Measurements from ENCODE around the gene DES. TPM values are rescaled to one million over a fixed set of nuclear protein-coding genes. Genes with fewer than 3 reads are reported as not detected.
"Not testable (repeated sequence)": the region's sequence is repeated elsewhere in the genome, so short reads cannot be mapped to it uniquely, and the experiment has no call there.

The DES gene
- polyA plus RNA-seq, 4 donors: 5.5 to 10.4 (median 8.1) TPM

DNA sequence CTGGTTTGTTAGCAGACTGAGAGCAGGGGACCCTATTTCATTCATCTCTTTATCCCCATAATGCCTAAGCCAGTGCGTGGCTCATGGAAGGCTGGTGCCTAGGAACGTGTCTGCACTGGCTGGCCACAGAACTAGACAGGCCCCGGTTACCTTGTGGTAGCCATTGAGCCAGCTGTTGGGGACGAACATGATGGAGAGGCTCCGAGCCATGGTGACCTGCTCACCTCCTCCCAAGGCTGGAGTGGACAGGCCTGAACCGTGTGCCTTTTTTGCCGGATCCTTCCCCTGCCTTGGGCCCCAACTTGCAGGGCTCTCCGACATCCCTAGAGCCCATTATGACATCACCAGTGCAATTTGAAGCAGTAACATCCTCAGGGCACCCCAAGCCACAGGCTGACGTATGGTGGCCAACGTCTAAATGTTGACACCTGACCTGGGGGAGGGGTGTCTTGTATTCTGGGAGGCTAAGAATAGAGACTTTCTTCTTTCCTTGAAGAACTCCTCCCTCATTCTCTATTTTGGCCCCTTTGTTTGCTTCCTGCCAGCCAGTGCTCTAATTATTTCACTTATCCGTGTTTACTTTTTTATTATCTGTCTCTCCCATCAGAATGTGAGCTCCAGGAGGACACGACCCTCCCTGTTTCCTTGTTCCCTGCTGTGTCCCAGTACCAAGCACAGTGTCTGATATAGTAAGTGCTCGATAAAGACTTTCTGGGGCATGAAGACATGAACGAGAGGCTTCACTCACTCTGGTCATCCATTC, 18.3 kb upstream of the DES start:
- no peak for DNase-seq (ENCODE audit: low read depth in 4 of 4, low spot score in 3 of 4)

DNA sequence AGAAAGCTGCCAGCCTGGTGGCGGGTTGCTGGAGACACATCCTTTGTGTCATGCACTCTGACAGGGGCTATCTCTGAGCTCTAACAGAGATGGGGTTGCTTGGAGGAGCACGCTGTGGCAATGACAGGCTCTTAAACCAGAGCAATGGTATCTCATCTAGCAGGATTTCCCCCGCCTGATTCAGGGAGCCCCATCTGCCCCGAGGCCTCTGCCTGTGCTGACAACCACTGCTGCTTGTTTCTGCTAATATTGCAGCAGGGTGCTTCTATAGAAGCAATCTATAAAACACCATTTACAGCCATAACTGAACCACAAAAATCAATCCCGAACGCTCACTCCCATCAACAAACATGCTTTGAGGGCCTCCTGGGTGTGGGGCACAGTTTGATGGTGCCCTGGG, 17.6 kb upstream of the DES start:
- DNase-seq (ENCODE audit: low read depth in 4 of 4, low spot score in 3 of 4): no peak

DNA sequence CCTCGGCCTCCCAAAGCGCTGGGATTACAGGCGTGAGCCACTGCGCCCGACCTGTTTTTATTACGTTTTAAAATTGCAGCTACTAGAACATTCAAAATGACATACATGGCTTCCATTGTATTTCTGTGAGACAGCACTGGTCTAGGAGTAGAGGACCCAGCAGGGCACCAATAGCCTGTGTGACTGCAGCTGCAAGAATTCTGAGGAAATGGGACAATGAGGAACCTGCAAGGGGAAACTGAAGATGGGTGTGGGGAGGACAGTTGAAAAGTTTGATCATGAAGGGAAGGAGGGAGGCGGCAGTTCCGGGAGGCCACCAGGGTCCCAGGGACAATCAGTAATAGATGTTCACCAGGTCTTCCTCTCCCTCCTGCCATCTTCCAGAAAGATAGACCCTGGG, 16.6 kb upstream of the DES start:
- no peak for DNase-seq (ENCODE audit: low read depth in 4 of 4, low spot score in 3 of 4)

DNA sequence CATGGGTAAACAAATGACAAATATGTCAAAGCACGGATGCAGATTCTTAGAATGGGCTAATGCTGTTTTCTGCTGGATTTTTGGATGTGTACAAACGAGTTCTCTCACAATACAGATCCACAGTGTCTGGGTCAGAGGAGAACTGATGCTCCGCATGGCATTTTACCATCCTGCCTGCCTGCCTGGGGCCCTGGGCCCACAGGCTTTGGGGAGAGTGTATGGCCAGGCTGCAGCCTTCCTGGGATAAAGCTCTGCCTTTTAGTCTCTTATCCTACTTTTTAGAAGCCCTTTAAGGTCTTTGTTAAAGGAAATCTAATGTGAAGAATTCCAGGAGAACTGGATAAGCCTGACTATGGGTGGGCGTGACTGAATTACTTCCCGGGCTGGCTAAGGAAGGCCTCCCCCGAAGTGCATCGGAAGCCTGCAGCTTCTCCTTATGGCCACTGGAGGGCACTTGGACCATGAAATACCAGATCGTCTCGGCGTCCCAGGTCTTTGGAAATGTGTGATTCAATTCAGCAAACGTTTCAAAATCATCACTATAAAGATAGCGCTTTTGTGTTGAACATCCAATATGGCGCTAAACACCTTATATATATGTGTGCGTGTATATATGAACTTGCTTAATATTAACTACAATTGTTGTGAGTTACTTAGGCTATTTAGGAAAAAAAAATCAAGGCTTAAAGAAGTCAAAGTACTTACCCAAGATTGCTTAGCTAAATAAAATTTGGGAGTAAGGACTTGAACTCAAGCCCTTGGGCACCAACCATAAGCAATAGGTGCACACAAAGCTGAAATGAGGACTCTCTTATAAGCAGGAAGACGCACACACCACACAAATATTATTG, 15.3 kb upstream of the DES start:
- peak in 3 of 4 donors; percentile 60 to 70 (median 64) for DNase-seq (ENCODE audit: low read depth in 4 of 4, low spot score in 3 of 4)

DNA sequence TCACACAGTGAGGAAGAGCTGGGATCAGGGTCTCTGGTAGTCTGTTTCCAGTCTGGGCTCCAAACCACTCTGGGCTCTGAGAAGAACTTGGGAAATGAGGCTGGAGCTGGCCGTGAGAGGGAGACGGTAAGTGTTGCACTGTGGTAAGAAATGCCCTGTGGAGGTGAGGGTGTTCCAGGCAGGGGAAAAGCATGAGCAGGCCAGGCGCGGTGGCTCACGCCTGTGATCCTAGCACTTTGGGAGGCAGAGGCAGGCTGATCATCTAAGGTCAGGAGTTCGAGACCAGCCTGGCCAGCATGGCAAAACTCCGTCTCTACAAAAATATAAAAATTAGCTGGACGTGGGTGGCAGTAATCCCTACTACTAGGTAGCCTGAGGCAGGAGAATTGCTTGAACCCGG, 14.3 kb upstream of the DES start:
- DNase-seq (ENCODE audit: low read depth in 4 of 4, low spot score in 3 of 4): no peak

DNA sequence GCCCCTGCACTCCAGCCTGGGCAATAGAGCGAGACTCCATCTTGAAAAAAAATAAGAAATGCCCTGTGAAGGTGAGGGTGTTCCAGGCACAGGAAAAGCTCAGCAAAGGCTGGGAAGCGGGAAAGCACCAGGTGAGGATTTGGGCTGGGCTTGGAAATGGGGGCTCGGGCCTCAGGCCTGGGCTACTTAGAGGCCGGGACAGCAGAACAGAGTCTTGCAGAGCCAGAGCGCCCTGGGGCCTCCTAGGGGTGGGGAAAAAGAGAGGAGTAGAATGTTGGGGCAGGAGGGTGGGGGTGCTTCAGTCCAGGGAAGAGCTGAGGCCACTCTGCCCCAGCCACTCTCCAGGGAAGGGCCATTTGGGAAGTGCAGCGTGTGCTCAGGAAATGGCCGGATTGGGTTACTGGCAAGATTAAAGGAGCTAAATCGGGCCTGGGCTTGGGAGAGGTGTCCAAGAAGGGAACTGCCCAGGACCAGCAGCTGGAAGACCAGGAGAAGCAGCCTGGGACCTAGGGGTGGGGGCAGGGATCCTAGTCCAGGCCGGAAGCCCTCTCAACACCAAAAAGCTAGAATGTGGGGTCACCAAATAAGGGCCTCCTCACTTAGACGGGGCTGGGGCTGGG, 13.8 kb upstream of the DES start:
- no peak for DNase-seq (ENCODE audit: low read depth in 4 of 4, low spot score in 3 of 4)

DNA sequence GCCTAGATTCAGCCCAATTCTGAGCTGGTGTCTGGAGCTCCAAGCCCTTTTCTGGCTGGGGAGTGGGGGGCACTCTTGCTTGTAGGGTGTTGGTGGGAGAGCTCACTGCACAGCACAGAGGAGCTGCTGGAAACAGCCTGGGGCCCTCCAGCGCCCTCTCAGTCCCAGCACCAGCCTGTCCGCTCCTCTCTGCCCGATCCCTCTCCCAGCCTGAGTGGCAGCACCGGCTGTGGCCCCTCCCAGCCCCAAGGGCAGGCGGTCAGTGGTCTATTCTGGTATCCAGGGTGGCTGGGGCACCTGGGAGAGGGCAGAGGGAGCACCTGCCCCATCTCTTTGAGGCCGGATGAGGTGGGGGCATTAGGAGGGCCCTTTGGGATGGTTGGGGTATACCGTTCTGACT, 13.2 kb upstream of the DES start:
- no peak for DNase-seq (ENCODE audit: low read depth in 4 of 4, low spot score in 3 of 4)

DNA sequence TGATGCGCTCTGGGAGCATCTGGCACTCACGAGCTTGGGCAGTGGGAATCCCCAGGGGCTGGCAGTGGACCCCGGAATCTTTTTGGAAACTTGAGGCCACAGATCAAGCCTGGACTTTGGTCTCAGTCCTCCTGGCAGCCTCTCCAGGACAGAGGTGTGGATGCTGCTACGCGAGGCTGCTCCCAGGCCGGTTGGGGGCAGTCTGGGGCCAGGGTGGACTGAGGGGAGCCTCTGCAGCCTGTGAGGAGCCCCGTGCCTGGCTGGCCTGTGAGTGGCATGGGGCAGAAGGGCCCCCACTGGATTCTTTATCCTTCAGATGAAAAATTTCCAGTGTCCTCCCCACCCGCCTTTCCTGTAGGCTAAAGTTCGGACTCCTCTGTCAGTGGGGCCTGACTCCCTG, 12.7 kb upstream of the DES start:
- no peak for DNase-seq (ENCODE audit: low read depth in 4 of 4, low spot score in 3 of 4)

DNA sequence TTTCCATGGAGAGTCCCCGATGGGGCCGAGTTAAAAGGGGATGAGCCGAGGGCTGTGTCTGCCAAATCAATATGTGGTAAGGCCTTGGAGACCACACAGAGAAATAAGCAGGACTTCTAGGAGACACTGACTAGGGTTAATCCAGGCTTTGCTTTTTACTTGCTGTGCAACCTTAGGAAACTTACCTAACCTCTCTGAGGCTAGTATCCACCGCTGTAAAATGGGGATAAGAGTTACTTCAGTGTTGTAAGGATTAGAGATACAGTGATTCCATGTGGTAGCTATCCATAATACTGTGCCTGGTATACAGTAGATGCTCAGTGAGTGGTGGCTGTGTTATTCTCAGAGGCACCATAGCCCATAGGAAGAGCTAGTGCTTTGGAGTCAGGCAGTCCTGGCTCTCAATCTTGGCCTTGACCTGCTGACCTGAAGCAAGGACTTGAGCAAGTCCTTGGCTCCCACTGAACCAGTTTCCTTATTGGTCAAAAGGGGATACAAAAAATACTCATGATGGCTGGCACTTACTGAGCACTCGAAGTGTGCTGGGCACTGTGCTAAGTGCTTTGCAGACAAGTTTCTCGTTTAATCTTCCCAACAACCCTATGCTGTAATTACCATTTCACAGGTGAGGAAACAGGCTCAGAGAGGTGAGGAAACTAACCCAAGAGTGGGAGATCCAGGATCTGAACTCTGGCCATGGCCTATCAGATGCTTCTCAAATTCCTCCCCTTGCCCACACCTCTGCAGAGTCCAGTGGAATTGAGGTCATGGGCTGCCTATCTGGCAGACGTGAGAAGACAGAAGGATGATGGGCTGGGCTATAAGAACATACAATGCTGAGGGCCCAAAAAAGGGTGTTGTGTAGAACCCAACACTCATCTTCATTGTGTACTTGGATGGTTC, 12.0 kb upstream of the DES start:
- DNase-seq (ENCODE audit: low read depth in 4 of 4, low spot score in 3 of 4): no peak

DNA sequence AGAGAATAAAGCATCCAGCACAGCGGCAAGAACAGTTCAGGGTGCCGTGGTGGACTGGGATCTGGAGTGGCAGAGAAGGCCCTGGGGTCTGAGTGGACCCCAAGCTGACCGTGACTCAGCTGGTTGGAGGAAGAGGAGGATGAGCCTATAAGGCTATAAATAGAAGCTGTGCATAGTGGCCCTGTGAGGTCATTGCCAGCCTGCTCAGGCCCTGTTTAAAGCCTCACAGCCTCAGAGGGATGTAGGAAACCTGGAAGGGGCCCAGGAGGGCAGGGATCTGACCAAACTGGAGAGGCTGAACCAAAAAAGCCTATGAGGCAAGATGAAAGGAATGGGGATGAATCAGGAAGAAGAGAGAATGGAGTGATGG, 11.3 kb upstream of the DES start:
- DNase-seq (ENCODE audit: low read depth in 4 of 4, low spot score in 3 of 4): no peak

DNA sequence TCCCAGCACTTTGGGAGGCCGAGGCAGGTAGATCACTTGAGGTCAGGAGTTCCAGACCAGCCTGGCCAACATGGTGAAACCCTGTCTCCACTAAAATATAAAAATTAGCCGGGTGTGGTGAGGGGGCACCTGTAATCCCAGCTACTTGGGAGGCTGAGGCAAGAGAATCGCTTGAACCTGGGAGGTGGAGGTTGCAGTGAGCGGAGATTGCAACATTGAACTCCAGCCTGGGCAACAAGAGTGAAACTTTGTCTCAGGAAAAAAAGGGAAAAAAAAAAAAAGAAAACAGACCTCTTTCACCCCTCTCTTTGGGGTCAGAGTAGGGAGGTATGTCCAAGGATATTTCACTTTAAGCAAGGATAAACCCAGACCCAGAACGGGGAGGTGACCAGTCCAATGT, 10.8 kb upstream of the DES start:
- DNase-seq (ENCODE audit: low read depth in 4 of 4, low spot score in 3 of 4): not testable (repeated sequence)

DNA sequence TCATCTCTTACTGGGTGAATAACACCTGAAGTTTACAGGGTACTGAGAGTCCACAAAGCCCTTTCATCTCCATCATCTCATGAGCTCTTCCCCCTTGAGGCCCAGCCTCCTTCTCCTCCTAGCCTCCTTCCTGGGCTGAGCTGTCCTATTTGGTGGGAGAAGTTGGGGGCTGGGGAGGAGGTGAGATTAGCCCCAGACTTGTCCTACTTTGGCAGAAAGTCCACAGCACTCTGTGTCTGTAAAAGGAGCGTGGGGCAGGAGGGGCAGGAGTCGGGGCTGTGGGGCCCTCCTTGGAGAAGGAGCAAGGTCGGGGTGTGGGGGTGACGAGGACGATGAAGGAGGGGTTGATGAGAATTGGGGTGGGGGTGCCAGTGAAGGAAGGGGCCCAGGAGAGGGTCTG, 10.0 kb upstream of the DES start:
- DNase-seq (ENCODE audit: low read depth in 4 of 4, low spot score in 3 of 4): no peak

DNA sequence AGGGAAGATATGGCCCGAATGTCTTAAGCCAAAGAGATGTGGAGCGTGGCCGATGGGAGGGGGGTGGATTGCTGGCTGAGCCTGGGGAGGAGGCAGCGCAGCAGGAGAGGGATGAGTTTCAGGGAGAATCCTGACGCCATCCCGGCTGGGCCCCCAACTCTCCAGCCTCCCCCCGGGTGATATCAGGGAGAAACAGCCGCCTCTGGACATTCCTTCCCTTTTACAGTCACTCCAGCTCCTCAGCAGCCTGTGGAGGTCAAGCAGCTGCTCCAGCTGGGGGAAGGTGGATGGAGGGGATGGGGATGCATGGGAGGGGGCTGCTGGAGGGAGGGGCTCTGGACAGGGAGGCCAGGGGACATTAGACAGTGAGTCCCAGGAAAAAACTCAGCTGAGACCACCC, 9.5 kb upstream of the DES start:
- no peak for DNase-seq (ENCODE audit: low read depth in 4 of 4, low spot score in 3 of 4)

DNA sequence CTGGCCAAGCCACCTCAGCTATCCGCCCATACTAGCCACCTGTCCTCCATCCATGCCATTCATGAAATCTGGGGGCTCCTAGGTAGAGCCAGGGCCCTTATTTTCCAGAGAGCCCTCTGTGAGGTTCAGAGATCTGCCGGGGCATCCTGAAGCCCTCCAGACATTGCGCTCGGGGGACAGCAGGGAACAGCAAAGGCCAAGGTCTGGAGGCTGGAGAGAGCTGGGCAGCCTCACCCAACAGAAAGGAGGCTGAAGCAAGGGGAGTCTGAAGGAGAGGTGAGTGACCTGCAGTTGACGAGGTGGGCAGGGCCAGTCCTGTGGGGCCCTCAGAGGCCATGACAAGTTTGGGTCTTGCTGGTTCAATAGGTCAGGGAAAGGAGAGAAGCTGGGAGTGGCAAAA, 8.6 kb upstream of the DES start:
- DNase-seq (ENCODE audit: low read depth in 4 of 4, low spot score in 3 of 4): no peak

DNA sequence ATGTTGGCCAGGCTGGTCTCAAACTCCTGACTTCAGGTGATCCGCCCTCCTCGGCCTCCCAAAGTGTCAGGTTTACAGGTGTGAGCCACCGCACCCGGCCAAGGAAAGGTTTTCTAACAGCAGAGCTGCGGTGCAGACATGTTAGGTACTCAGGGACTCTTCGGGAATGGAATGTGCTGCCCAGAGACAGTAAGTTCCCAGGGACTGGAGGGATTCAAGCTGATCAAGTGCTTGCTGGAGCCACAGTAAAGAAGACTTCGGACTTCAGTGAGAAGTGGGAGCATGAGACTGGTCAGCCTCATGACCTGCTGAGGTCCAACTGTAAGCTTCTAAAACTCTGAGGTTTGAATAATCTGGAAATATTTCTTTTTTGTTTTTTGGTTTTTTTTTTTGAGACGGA, 7.8 kb upstream of the DES start:
- no peak for DNase-seq (ENCODE audit: low read depth in 4 of 4, low spot score in 3 of 4)

DNA sequence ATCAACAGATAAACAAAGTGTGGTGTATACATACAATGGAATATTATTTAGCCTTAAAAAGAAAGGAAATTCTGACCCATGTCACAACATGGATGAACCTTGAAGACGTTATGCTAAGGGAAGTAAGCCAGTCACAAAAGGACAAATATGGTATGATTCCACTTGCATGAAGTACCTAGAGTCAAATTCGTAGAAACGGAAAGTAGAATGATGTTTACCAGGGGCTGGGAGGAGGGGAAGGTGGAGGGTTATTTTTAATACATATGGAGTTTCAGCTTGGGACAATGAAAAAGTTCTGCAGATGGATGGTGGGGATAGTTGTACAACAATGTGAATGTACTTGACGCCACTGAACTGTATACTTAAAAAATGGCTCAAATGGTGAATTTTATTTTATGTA, 3.3 kb upstream of the DES start:
- DNase-seq (ENCODE audit: low read depth in 4 of 4, low spot score in 3 of 4): no peak

DNA sequence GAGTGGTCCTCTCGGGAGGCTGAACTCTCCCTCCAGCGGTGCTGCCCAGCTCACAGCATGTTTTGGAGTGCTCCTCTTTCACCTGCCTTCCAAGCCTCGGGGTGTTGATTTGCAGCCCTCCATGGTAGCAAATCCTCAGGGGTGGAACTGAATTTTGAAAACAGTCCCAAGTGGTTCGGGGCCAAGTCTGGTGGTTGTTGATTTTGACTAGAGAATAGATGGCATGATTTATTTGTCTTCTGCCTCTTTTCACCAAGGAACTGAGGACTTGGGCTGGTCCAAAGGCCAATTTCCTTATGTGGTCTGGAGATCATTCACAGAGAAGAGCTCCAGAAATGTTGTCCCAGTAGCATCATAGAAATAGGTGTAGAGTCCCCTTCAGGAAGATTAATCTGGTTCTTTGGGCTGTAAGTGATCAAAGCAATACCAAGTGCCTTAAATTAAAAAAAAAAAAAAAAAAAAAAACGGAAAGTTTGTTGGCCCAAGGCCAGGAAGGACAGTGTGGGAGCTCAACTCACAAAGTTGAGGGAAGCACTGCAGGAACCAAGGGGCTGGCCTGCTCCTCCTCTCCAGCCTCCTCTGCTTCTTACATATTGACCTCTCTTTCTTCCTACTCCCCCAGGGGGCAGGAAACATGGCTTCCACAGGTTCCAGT, 2.5 kb upstream of the DES start:
- DNase-seq (ENCODE audit: low read depth in 4 of 4, low spot score in 3 of 4): no peak

DNA sequence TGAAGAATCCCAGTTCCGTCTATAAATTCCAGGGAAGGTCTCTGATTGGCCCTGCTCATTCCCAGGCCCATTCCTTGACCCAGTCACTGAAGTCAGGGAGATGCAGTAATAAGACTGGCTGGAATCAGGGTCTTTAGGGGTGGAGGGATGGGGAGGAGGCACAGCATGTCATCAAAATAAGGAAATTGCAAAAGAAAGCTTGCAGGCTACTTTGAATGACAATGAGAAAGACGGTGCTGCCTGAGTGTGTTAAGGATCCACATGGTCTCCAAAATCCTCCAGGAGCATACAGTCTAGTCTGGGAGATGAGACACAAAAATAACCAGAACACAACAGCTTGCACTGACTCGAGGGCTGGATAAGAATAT, 2.0 kb upstream of the DES start:
- DNase-seq (ENCODE audit: low read depth in 4 of 4, low spot score in 3 of 4): no peak

DNA sequence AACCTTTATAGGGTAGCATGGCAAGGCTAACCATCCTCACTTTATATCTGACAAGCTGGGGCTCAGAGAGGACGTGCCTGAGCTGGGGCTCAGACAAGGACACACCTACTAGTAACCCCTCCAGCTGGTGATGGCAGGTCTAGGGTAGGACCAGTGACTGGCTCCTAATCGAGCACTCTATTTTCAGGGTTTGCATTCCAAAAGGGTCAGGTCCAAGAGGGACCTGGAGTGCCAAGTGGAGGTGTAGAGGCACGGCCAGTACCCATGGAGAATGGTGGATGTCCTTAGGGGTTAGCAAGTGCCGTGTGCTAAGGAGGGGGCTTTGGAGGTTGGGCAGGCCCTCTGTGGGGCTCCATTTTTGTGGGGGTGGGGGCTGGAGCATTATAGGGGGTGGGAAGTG, 1.2 kb upstream of the DES start:
- no peak for DNase-seq (ENCODE audit: low read depth in 4 of 4, low spot score in 3 of 4)

DNA sequence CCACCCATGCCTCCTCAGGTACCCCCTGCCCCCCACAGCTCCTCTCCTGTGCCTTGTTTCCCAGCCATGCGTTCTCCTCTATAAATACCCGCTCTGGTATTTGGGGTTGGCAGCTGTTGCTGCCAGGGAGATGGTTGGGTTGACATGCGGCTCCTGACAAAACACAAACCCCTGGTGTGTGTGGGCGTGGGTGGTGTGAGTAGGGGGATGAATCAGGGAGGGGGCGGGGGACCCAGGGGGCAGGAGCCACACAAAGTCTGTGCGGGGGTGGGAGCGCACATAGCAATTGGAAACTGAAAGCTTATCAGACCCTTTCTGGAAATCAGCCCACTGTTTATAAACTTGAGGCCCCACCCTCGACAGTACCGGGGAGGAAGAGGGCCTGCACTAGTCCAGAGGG, 803 bp upstream of the DES start:
- no peak for DNase-seq (ENCODE audit: low read depth in 4 of 4, low spot score in 3 of 4)

DNA sequence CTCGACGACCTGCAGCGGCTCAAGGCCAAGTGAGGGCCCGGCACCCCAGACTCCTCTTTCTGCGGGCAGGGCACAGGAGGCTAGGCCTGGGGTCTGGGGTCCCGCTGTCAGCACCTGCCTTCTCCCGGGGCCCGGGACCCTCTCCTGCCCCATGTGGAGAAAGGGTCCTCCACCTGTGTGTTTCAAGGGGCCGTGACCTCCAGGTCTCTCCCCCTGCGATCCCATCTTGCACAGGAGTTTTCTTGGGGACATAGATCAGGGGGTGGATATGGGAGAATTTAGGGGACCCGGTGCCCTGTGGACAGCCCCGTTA, 791 bp downstream of the DES start:
- DNase-seq (ENCODE audit: low read depth in 4 of 4, low spot score in 3 of 4): no peak
